GM18951 (cell line): ENCODE data around the gene KLF7.

ENCODE experiments used
- POLR2A ChIP-seq: IDR thresholded peaks from 4 replicates; pipeline ENCODE4 v1.6.1; 2011; ENCODE audit warnings: mild to moderate bottlenecking; ENCODE audit not compliant: insufficient read length, insufficient read depth; ENCODE audit errors: extremely low read depth
- in situ Hi-C: fragments of 300-500 bp; cut with MboI; formaldehyde crosslinking; loops from one replicate; pipeline ENCODE4 v1.12.0; 2022; ENCODE audit warnings: low sequenced_read_pairs, mixed read lengths, inconsistent platforms; ENCODE audit not compliant: unreplicated experiment

Gene KLF7

DNA sequence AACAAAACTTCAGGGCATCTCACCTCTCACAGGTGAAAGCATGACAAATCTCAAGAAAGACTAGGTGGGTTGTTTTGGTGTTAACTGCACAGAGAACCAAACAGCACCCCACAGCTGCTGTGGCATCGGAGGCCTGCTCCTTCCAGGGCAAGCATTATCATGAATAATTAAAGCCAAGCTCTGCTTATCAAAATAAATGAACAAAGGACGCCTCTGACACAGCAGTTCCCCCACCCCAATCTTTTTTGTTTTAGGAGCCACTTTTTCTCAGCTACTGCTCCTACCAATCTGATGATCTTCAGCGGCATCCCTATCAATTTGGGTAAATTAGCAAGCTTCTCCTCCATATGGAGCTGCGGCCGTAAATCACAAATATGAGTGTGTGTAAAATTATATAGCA is 58.6 kb downstream of the KLF7 start:
- TF ChIP-seq POLR2A, result no peak

DNA sequence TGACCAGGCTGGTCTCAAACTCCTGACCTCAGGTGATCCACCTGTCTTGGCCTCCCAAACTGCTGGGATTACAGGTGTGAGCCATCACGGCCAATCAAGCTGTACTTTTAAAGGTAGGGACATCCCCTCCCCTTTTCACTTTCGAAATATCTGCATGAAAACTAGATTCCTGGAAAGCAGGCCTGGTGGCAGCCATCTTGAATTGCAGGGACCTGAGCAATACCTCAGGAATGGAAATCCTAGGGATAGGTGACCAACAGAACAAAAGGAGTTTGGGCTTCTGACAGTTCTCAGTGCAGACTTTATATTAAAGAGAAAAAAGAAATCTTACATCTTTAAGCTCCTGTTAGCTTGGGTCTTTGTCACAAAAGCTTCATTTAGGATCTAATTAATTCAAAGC is 62.6 kb downstream of the KLF7 start:
- in situ Hi-C loops, result no loop called here
- TF ChIP-seq POLR2A, result no peak

More for the DNA sequence above, 58.6 kb downstream of the KLF7 start:
- in situ Hi-C loops, result no loop called here

DNA sequence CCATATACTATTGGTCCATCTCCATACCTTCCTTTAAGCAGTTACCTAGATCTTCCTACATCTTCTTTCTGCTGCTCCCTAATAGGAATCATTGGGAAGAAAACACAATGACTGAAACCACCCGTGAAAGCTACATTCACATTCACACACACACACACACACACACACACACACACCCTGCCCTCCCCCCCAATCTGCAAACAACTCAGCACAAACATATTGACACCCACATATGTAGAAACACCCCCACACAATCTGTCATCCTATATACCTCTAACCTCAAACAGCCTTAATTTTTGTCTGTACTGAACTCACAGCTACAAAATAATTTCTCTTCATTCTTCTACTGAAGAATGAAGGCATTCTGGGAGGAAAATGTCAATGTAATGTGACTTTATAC is 63.8 kb downstream of the KLF7 start:
- in situ Hi-C loops, result no loop called here
- TF ChIP-seq POLR2A, result no peak

DNA sequence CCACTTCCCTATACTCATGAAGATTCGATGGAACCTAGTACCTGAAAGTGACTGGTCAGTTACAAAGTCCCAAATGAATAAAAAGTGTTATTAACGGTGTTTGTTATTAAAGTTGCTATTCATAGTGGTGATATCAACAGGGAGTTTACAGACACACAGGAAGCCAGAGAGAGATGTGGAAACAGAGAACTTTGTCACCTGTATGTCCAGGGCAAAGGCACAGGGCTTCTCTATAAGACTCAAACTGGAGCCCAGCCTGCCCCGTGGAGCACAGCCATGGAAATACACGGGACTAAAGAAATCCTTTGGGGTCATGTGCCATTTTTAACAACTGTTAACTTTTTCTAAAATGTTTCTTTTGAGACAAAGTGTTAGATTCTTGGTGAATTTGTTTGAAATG is 68.5 kb downstream of the KLF7 start:
- in situ Hi-C loops, result no loop called here
- TF ChIP-seq POLR2A, result no peak

DNA sequence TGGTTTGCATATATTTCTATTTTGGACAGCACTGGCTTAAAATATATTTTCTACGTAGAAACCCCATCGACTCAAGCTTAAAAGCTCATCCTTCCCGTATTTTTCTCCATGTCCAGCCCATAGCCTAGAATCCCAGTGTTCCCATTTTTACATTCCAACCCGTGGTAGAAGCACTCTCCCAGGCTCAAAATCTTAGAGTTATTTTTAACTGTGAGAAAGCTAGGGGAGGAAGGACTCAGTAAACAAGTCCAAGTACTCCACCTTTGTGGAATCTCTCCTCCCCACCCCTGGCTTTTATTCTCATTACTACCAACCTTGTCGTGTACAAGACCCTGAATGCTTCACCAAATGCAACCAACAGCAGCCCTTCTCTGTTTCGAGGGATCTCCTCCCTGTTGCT is 69.8 kb downstream of the KLF7 start:
- in situ Hi-C loops, result no loop called here

DNA sequence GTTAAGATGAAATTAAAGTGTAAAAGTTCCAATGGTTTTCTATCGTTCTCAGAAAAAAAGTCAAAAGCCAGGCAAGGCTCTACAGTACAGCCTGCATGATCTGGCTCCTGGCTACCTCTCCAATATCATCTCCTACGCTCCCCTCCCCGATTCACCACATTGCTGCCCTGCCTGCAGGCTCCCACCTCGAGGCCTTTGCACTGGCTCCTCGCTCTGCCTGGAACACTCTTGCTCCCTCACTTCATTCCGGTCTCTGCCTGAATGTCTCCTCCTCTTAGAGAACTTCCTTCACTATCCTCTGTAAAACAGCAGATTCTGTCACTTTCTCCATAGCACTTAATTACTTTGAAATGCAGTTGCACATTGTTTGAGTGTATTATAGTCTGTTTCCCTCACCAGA is 72.5 kb downstream of the KLF7 start:
- in situ Hi-C loops, result no loop called here
- TF ChIP-seq POLR2A, result no peak

More for the DNA sequence above, 69.8 kb downstream of the KLF7 start:
- no peak for TF ChIP-seq POLR2A

DNA sequence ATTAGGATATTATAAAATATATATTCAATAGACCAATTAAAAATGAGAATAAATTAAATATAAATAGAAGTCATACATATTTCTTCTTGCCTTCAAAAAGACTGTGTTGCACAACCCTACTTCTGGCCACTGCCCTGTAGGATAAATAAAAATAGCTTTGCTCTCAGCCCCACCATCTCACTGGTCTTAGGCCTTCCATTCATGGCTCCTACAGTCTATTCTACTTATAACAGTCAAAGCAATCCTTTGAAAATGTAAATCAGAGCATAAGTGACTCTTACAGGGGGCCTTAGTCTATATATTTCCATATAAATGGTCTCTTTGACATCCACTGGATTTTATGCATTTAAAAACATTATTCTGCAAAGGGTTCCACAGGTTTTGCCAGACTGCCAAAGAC is 72.9 kb downstream of the KLF7 start:
- in situ Hi-C loops, result no loop called here
- no peak for TF ChIP-seq POLR2A

DNA sequence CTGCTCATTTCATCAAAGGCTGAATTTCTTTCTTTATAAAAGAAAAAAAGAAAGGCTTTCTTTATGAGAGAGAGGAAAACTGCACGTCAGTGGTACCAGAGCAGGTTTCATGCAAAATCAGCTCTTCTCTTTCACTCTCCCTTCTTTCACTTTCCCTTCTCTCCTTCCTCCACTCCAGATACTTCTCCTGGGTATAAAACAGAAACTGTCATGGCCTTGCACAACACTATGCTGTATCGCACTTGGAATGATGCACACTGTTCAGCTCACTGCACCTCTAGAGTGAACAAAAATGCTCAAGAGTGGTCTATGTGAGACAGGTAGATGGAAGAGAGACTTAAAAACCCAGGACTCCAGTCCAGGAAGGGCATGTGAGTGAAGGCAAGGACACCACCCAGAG is 73.8 kb downstream of the KLF7 start:
- in situ Hi-C loops, result no loop called here
- no peak for TF ChIP-seq POLR2A

DNA sequence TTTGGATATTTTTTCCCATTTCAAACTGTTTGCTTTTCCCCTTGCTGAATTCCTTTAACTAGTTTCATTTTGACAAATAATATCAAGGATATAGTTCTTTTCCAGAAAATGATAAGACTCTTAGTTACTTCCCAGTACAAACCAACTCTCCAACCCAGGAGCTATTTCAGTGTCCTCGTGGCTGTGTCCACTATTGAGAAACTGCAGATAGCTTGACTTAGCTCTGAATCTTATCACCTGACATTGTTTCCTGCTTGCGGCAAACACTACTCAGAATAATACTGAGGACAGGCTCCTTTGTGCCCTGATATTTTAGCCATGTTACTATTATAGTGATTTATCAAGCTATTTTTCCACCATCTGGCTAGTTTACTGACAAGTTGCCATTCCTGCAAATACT is 74.6 kb downstream of the KLF7 start:
- in situ Hi-C loops, result no loop called here
- no peak for TF ChIP-seq POLR2A

DNA sequence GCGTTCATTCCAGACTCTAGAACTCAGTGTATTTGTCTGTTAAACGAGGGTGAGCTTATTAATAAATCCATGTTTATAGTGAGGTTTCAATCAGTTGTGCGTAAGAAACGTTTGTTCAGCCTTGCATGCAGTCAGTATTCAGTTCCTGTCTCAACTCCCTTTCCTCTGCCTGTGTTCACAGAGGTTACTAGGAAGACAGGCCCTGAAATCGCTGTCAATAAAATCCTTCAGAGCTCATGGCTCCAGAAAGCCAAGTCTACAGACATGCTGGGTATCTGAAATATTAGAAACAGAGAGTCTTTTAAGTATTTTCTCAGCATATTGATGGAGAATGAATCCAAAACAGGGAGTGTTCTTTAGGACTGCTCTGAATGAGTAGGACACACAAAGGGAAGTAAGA is 75.4 kb downstream of the KLF7 start:
- in situ Hi-C loops, result no loop called here
- TF ChIP-seq POLR2A, result no peak

DNA sequence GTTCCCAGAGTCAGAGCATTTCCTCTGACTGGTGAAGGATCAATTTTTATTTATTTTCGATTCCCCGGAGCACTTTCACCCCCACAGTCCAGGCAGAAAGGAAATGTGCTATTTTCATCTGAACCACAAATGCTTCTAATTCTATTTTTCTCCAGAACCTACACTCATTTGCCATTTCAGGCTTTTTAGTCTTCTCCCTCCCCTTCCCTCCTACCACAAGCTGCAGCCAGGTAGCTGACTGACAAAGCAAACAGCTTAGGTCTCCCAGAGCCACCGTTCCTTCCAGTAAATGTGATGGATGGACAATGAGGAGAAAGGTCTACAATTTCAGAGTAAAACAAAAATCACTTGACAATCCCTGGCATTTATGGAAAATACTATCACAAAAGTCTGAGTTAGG is 76.9 kb downstream of the KLF7 start:
- TF ChIP-seq POLR2A, result no peak
- in situ Hi-C loops, result no loop called here

DNA sequence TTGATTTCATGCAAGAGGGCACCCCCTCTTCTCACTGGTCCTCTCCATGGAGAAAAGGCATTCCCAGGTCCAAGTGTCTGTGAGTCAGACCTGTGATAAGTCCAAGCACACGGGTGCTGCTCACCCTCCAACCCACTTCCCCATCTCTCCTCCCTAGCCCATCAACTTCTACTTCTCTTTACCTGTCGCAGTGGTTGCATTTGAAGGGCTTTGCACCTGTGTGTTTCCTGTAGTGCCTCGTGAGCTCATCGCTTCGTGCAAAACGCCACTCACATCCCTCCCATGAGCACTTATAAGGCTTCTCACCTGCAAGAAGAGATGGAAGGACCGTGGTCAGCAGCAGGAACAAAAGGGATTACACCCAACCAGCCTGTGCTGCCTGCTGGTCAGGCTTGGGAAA is 77.5 kb downstream of the KLF7 start:
- TF ChIP-seq POLR2A, result no peak
- in situ Hi-C loops, result no loop called here

DNA sequence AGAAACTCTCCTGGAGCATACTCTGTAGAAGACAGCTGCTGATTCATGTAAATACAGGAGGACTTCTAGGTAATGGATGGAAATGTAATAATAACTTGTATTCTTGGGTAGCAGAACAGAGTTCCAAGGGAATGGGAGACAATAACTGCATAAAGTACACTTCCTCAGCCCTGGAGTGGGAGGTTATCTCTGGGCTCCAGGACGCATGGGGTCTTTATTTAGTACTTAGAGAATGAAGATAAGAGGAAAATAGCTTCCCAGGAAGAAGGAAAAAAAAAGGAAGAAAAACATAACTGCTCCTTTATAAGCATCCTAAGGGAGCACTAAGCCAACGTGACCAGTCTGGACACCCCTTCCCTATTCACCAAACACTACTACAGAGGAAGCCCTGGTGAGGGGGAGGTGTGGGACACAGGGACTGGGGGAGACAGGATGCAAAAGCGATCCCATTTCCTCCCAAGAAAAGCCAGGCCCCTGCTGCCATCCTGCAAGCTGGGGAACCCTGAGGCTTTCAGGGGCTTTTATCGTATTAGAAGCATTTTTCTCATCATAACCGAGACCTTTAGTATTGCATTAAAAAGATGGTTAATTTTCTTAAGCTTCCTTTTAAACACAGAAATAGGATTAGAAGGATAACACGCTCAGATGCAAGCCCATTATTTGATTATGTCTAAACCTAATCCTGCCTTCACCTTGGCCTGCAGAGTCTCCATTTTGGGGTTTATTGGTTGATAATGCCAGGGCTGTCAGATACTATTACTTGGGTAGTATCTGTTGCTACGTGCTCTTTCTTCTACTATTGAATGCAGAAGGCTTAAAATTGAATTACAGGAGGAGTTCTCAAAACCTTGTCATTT is 78.5 kb downstream of the KLF7 start:
- in situ Hi-C loops, result no loop called here
- no peak for TF ChIP-seq POLR2A

DNA sequence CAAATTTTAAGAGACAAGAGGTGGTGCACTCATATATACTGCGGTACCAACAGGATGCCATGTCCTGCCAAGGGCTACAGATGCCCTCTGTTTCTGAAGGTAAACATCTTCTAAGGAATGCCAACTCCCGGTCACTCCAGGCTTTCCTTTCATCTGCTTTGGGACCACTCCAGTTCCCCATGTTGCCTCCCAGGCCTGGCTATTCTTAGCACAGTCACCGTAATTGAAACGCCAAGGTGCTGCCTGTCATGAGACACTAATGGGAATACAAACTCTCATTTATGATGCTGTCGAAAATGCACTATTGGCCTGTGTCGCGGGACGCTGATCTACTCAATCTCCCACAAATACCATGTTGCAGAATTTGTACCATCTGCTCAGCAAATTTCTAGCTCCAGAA is 79.6 kb downstream of the KLF7 start:
- in situ Hi-C loops, result no loop called here
- TF ChIP-seq POLR2A, result no peak
